Karpas-422 (cell line): Measurements from ENCODE around the gene TEAD4. TPM values are rescaled to one million over a fixed set of nuclear protein-coding genes. Genes with fewer than 3 reads are reported as not detected.

ENCODE experiments used
- DNase-seq: peaks from one replicate; pipeline ENCODE4 v3.0.0-alpha.2; 2015
- H2AFZ ChIP-seq: fragments of 200-600 bp; sonication (generic); 2 replicates; pipeline ENCODE4 v1.6.1; 2014; ENCODE audit warnings: antibody characterized with exemption, low read length, mixed read lengths
- H3K27ac ChIP-seq: fragments of 200-600 bp; sonication (generic); 2 replicates; pipeline ENCODE4 v1.5.1; 2014; ENCODE audit warnings: mild to moderate bottlenecking, low read length, moderate library complexity
- H3K27me3 ChIP-seq: fragments of 200-600 bp; sonication (generic); 2 replicates; pipeline ENCODE4 v1.6.1; 2014; ENCODE audit warnings: low read length, mixed read lengths
- H3K36me3 ChIP-seq: fragments of 200-600 bp; sonication (generic); 2 replicates; pipeline ENCODE4 v1.6.1; 2014; ENCODE audit warnings: low read length, mixed read lengths; ENCODE audit not compliant: insufficient read depth
- H3K4me1 ChIP-seq: fragments of 200-600 bp; sonication (generic); 2 replicates; pipeline ENCODE4 v1.6.1; 2014; ENCODE audit warnings: mild to moderate bottlenecking, low read length, mixed read lengths
- H3K4me2 ChIP-seq: fragments of 200-600 bp; sonication (generic); 2 replicates; pipeline ENCODE4 v1.6.1; 2014; ENCODE audit warnings: low read length, low read depth, mild to moderate bottlenecking; ENCODE audit not compliant: poor library complexity, severe bottlenecking
- H3K4me3 ChIP-seq: fragments of 200-600 bp; sonication (generic); 2 replicates; pipeline ENCODE4 v1.5.1; 2014; ENCODE audit warnings: mild to moderate bottlenecking, antibody characterized with exemption, low read length, mixed read lengths
- H3K79me2 ChIP-seq: fragments of 200-600 bp; sonication (generic); 2 replicates; pipeline ENCODE4 v1.6.1; 2014; ENCODE audit warnings: mild to moderate bottlenecking, low read length, mixed read lengths
- H3K9ac ChIP-seq: fragments of 200-600 bp; sonication (generic); 2 replicates; pipeline ENCODE4 v1.6.0; 2014; ENCODE audit warnings: low read length
- H3K9me2 ChIP-seq: fragments of 200-600 bp; sonication (generic), shearing (Covaris generic); replicated peaks from 2 replicates; pipeline ENCODE4 v1.6.0; 2014; ENCODE audit warnings: mild to moderate bottlenecking, low read length, moderate library complexity; ENCODE audit not compliant: insufficient read depth
- H3K9me3 ChIP-seq: fragments of 300-700, 200-600 bp; sonication (generic); 2 replicates; pipeline ENCODE4 v1.6.1; 2014; ENCODE audit warnings: low read length, mixed read lengths
- H4K20me1 ChIP-seq: fragments of 200-600 bp; sonication (generic); 2 replicates; pipeline ENCODE4 v1.6.1; 2014; ENCODE audit warnings: mild to moderate bottlenecking, antibody characterized with exemption, low read length, low read depth; ENCODE audit not compliant: insufficient read depth
- total RNA-seq: library from RNA; depleted of rRNA; stranded (reverse); fragments of >200 nt; shearing (Covaris generic); gene quantifications from 2 replicates; pipeline ENCODE4 v1.2.3, GENCODE V29; 2014; ENCODE audit warnings: low replicate concordance

Gene TEAD4
- total RNA-seq, 1 experiment from 2014 or later: not detected

DNA sequence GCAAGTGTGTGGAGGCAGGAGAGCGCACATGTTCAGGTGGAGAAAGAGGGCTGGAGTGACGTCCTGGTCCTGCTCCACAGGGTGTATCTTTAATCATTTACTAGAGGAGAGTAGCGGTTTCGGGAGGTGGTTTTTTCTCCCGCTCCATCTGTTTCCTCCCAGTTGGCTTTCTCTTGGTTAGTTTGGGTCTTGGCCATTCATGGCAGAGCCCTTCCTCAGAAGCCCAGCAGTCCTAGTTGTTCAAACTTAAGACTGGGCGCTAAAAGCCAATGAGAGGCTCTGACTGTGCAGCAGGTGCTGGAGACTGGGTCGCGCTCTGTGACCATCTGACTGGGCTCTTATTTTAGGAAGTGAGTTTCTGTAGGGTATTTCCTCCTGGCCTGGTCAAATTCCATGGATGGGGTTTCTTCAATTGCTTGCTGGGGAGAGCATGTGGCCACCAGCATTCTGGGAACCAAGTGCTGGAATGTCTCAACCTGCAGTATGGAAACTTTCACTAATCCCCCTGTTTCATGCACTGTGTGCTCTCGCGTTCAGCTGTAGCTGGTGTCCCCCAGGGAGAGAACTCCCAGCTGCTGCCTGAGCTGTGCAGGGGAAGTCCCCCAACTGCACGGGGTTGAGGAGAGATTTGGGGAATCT lies 90.5 kb downstream of the TEAD4 start:
- Histone ChIP-seq H3K9me2 (no peaks in the 10 kb centered on the region), H3K9ac (peak overlapping the region; percentile 0; the same call in 1 of the 2 replicates), H3K79me2 (no peaks in the 10 kb centered on the region), H3K4me1 (peaks cover 20% of the 10 kb centered on the region), H4K20me1 (no peaks in the 10 kb centered on the region), H3K27ac (no peak overlapping the region), H3K27me3 (no peaks in the 10 kb centered on the region), H3K9me3 (no peaks in the 10 kb centered on the region), H2AFZ (no peak overlapping the region), H3K4me3 (peak overlapping the region; percentile 39; the same call in 1 of the 2 replicates), H3K4me2 (peak overlapping the region; percentile 36), H3K36me3 (no peaks in the 10 kb centered on the region)
- peak; percentile 58 for DNase-seq

- Histone ChIP-seq H3K4me1 (peaks cover 11% of the 10 kb centered on the region), H3K27me3 (no peaks in the 10 kb centered on the region; the same call in 1 of the 2 replicates), H4K20me1 (no peaks in the 10 kb centered on the region), H3K9ac (no peak overlapping the region), H2AFZ (no peak overlapping the region), H3K4me3 (no peak overlapping the region), H3K79me2 (no peaks in the 10 kb centered on the region), H3K9me3 (no peaks in the 10 kb centered on the region), H3K36me3 (no peaks in the 10 kb centered on the region), H3K27ac (no peak overlapping the region), H3K9me2 (no peaks in the 10 kb centered on the region), H3K4me2 (no peak overlapping the region)
- no peak for DNase-seq
These were observed 95.2 kb downstream of the TEAD4 start for GRCh38 chr12:3054374-3054773.

- H3K9me2 ChIP-seq: no peaks in the 10 kb centered on the region
- no peaks in the 10 kb centered on the region for H3K79me2 ChIP-seq
- no peak overlapping the region for H3K4me3 ChIP-seq
- peaks cover 3% of the 10 kb centered on the region for H3K4me1 ChIP-seq
- H3K27me3 ChIP-seq: no peaks in the 10 kb centered on the region; the same call in 1 of the 2 replicates
- H4K20me1 ChIP-seq: no peaks in the 10 kb centered on the region
- no peaks in the 10 kb centered on the region for H3K36me3 ChIP-seq
- H3K4me2 ChIP-seq: no peak overlapping the region
- DNase-seq: no peak
- H2AFZ ChIP-seq: no peak overlapping the region
- no peak overlapping the region for H3K27ac ChIP-seq
- H3K9ac ChIP-seq: no peak overlapping the region
- no peaks in the 10 kb centered on the region for H3K9me3 ChIP-seq
These were observed 96.0 kb downstream of the TEAD4 start for GRCh38 chr12:3055026-3055703.

GRCh38 chr12:3055704-3056467 lies 96.7 kb downstream of the TEAD4 start:
- no peaks in the 10 kb centered on the region for H3K36me3 ChIP-seq
- H3K4me1 ChIP-seq: no peaks in the 10 kb centered on the region
- H3K79me2 ChIP-seq: no peaks in the 10 kb centered on the region
- no peak overlapping the region for H3K4me3 ChIP-seq
- DNase-seq: no peak
- H2AFZ ChIP-seq: no peak overlapping the region
- H3K4me2 ChIP-seq: no peak overlapping the region
- H3K9ac ChIP-seq: no peak overlapping the region
- no peak overlapping the region for H3K27ac ChIP-seq
- no peaks in the 10 kb centered on the region for H3K9me2 ChIP-seq
- H4K20me1 ChIP-seq: no peaks in the 10 kb centered on the region
- no peaks in the 10 kb centered on the region for H3K9me3 ChIP-seq
- H3K27me3 ChIP-seq: no peaks in the 10 kb centered on the region; the same call in 1 of the 2 replicates

DNA sequence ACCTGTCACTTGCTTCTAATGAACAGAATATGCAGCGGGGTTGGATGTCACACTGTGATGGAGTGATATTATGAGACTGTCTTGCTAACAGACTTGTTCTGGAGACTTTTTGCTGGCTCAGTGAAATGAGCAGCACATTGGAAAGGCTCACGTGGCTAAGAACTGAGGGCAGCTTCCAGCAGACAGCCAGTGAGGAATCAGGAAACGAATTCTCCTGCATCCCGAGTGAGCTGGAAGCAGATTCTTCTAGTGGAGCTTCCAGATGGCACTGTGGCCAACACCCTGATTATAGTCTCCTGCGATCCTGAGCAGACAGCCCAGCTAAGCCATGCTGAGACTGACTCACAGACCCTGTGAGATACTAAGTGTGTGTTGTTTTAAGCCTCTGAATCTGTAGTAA lies 101.9 kb downstream of the TEAD4 start:
- Histone ChIP-seq H3K9me3 (peaks cover 3% of the 10 kb centered on the region; the same call in 1 of the 2 replicates), H3K4me2 (no peak overlapping the region), H3K4me1 (no peaks in the 10 kb centered on the region), H3K79me2 (no peaks in the 10 kb centered on the region), H3K27ac (no peak overlapping the region), H3K9me2 (no peaks in the 10 kb centered on the region), H2AFZ (no peak overlapping the region), H3K9ac (no peak overlapping the region), H3K4me3 (no peak overlapping the region), H4K20me1 (no peaks in the 10 kb centered on the region), H3K36me3 (no peaks in the 10 kb centered on the region), H3K27me3 (no peaks in the 10 kb centered on the region; the same call in 1 of the 2 replicates)
- no peak for DNase-seq

- Histone ChIP-seq H4K20me1 (no peaks in the 10 kb centered on the region), H3K27ac (no peak overlapping the region), H3K9ac (no peak overlapping the region), H3K79me2 (no peaks in the 10 kb centered on the region), H2AFZ (no peak overlapping the region), H3K4me2 (no peak overlapping the region), H3K27me3 (no peaks in the 10 kb centered on the region; the same call in 1 of the 2 replicates), H3K9me3 (peaks cover 3% of the 10 kb centered on the region; the same call in 1 of the 2 replicates), H3K9me2 (no peaks in the 10 kb centered on the region), H3K4me3 (no peak overlapping the region), H3K4me1 (no peaks in the 10 kb centered on the region), H3K36me3 (no peaks in the 10 kb centered on the region)
- DNase-seq: no peak
These were observed 102.5 kb downstream of the TEAD4 start for GRCh38 chr12:3061501-3062215.

GRCh38 chr12:3065300-3065699 lies 106.1 kb downstream of the TEAD4 start:
- Histone ChIP-seq H3K9ac (no peak overlapping the region), H3K9me3 (peaks cover 3% of the 10 kb centered on the region; the same call in 1 of the 2 replicates), H3K36me3 (no peaks in the 10 kb centered on the region), H3K4me1 (no peaks in the 10 kb centered on the region), H4K20me1 (no peaks in the 10 kb centered on the region), H3K79me2 (no peaks in the 10 kb centered on the region), H3K4me3 (no peak overlapping the region), H3K27ac (no peak overlapping the region), H2AFZ (no peak overlapping the region), H3K27me3 (no peaks in the 10 kb centered on the region), H3K4me2 (no peak overlapping the region), H3K9me2 (no peaks in the 10 kb centered on the region)
- DNase-seq: no peak
